H9 (cell line): ENCODE results near the gene MB21D2. TPM values are rescaled to one million over a fixed set of nuclear protein-coding genes. Genes with fewer than 3 reads are reported as not detected.

Source experiments
- DNase-seq: peaks from one replicate; pipeline ENCODE4 v3.0.0-alpha.2; 2017
- H2AFZ ChIP-seq: one replicate; pipeline ENCODE4 v1.6.1; 2013; ENCODE audit warnings: mild to moderate bottlenecking, low read length, control low read depth, moderate library complexity
- H2AK5ac ChIP-seq: 2 replicates; pipeline ENCODE4 v1.6.1; 2013; ENCODE audit warnings: low read length, control low read depth, mixed read lengths; ENCODE audit not compliant: insufficient read length
- H2BK120ac ChIP-seq: one replicate; pipeline ENCODE4 v1.6.1; 2013; ENCODE audit warnings: low read depth, mild to moderate bottlenecking, low read length, control low read depth, inconsistent platforms; ENCODE audit not compliant: poor library complexity, severe bottlenecking
- H2BK12ac ChIP-seq: 2 replicates; pipeline ENCODE4 v1.6.1; 2013; ENCODE audit warnings: low read length, control low read depth, mixed read lengths, low read depth; ENCODE audit not compliant: insufficient read length
- H2BK15ac ChIP-seq: 2 replicates; pipeline ENCODE4 v1.6.1; 2013; ENCODE audit warnings: low read depth, low read length, control low read depth
- H2BK20ac ChIP-seq: one replicate; pipeline ENCODE4 v1.6.1; 2013; ENCODE audit warnings: low read depth, mild to moderate bottlenecking, low read length, control low read depth, inconsistent platforms; ENCODE audit not compliant: poor library complexity, severe bottlenecking
- H2BK5ac ChIP-seq: 2 replicates; pipeline ENCODE4 v1.6.1; 2013; ENCODE audit warnings: low read length, control low read depth, mixed read lengths; ENCODE audit not compliant: insufficient read length
- H3K14ac ChIP-seq: 2 replicates; pipeline ENCODE4 v1.6.1; 2013; ENCODE audit warnings: low read length, control low read depth; ENCODE audit not compliant: insufficient read depth
- H3K18ac ChIP-seq: 2 replicates; pipeline ENCODE4 v1.6.1; 2013; ENCODE audit warnings: low read depth, mild to moderate bottlenecking, mixed read lengths, low read length, control low read depth; ENCODE audit not compliant: insufficient read length
- H3K23ac ChIP-seq: 2 replicates; pipeline ENCODE4 v1.6.1; 2013; ENCODE audit warnings: low read length, control low read depth, mixed read lengths, low read depth; ENCODE audit not compliant: insufficient read length
- H3K23me2 ChIP-seq: 2 replicates; pipeline ENCODE4 v1.6.1; 2013; ENCODE audit warnings: low read depth, mild to moderate bottlenecking, mixed read lengths, low read length, control low read depth; ENCODE audit not compliant: insufficient read length, poor library complexity, severe bottlenecking
- H3K27ac ChIP-seq: 2 replicates; pipeline ENCODE4 v1.5.1; 2013; ENCODE audit warnings: low read length, control low read depth, mixed read lengths, low read depth; ENCODE audit not compliant: insufficient read length
- H3K27me3 ChIP-seq: 2 replicates; pipeline ENCODE4 v1.6.1; 2013; ENCODE audit warnings: low read length, control low read depth, inconsistent platforms; ENCODE audit not compliant: insufficient read depth
- H3K4ac ChIP-seq: 2 replicates; pipeline ENCODE4 v1.6.1; 2013; ENCODE audit warnings: low read depth, mild to moderate bottlenecking, control low read depth, inconsistent platforms, low read length, moderate library complexity
- H3K4me1 ChIP-seq: 2 replicates; pipeline ENCODE4 v1.6.1; 2013; ENCODE audit warnings: low read length, control low read depth, inconsistent platforms; ENCODE audit not compliant: insufficient read depth
- H3K4me2 ChIP-seq: 2 replicates; pipeline ENCODE4 v1.6.1; 2013; ENCODE audit warnings: low read length, control low read depth, mixed read lengths; ENCODE audit not compliant: insufficient read length, insufficient read depth
- H3K56ac ChIP-seq: 2 replicates; pipeline ENCODE4 v1.6.1; 2013; ENCODE audit warnings: low read depth, mild to moderate bottlenecking, mixed read lengths, low read length, control low read depth; ENCODE audit not compliant: insufficient read length
- H3K79me1 ChIP-seq: 2 replicates; pipeline ENCODE4 v1.6.1; 2013; ENCODE audit warnings: low read depth, mild to moderate bottlenecking, moderate library complexity, low read length, control low read depth, inconsistent platforms; ENCODE audit not compliant: insufficient read depth, poor library complexity, severe bottlenecking
- H3K79me2 ChIP-seq: 2 replicates; pipeline ENCODE4 v1.6.1; 2013; ENCODE audit warnings: low read length, control low read depth, inconsistent platforms; ENCODE audit not compliant: insufficient read depth
- H3K9ac ChIP-seq: 2 replicates; pipeline ENCODE4 v1.6.1; 2013; ENCODE audit warnings: low read length, control low read depth, mixed read lengths; ENCODE audit not compliant: insufficient read length; ENCODE audit errors: extremely low read depth
- H3K9me3 ChIP-seq: one replicate; pipeline ENCODE4 v1.6.1; 2013; ENCODE audit warnings: low read depth, low read length, inconsistent platforms; ENCODE audit not compliant: control insufficient read depth
- H3T11ph ChIP-seq: one replicate; pipeline ENCODE4 v1.6.1; 2013; ENCODE audit warnings: mild to moderate bottlenecking, low read length, control low read depth, inconsistent platforms
- H4K20me1 ChIP-seq: one replicate; pipeline ENCODE4 v1.6.1; 2013; ENCODE audit not compliant: control insufficient read depth, insufficient read length, insufficient read depth
- H4K5ac ChIP-seq: 2 replicates; pipeline ENCODE4 v1.6.1; 2013; ENCODE audit warnings: low read depth, mild to moderate bottlenecking, mixed read lengths, low read length, control low read depth; ENCODE audit not compliant: insufficient read length
- H4K8ac ChIP-seq: replicated peaks from 2 replicates; pipeline ENCODE4 v1.6.1; 2013; ENCODE audit warnings: low read length, control low read depth, mixed read lengths, low read depth; ENCODE audit not compliant: insufficient read length
- H4K91ac ChIP-seq: 2 replicates; pipeline ENCODE4 v1.6.1; 2013; ENCODE audit warnings: low read depth, mild to moderate bottlenecking, moderate library complexity, mixed read lengths, low read length, control low read depth; ENCODE audit not compliant: insufficient read length
- H3K27ac Mint-ChIP-seq, 3 experiments: 2 replicates in 2 of 3; 3 replicates in 1 of 3; pipeline ENCODE4 v1.8.0; 2020 to 2021; ENCODE audit warnings: mixed read lengths in 3 of 3, mild to moderate bottlenecking in 1 of 3, moderate library complexity in 1 of 3
- H3K27me3 Mint-ChIP-seq: 2 replicates; pipeline ENCODE4 v1.8.0; 2021; ENCODE audit warnings: low read depth, mild to moderate bottlenecking, moderate library complexity, mixed read lengths
- H3K36me3 Mint-ChIP-seq, 3 experiments: 2 replicates in 2 of 3; 3 replicates in 1 of 3; pipeline ENCODE4 v1.8.0; 2020 to 2021; ENCODE audit warnings: low read depth in 3 of 3, mixed read lengths in 3 of 3; ENCODE audit not compliant: insufficient read depth in 1 of 3
- H3K4me1 Mint-ChIP-seq, 2 experiments: 2 replicates each; pipeline ENCODE4 v1.8.0; 2020; ENCODE audit warnings: mixed read lengths in 2 of 2
- H3K4me3 Mint-ChIP-seq, 2 experiments: 2 replicates in 1 of 2; 3 replicates in 1 of 2; pipeline ENCODE4 v1.8.0; 2020 to 2021; ENCODE audit warnings: mild to moderate bottlenecking in 2 of 2, mixed read lengths in 2 of 2, moderate library complexity in 1 of 2
- H3K9me3 Mint-ChIP-seq, 2 experiments: 2 replicates in 1 of 2; 3 replicates in 1 of 2; pipeline ENCODE4 v1.8.0; 2020; ENCODE audit warnings: mild to moderate bottlenecking in 2 of 2, mixed read lengths in 2 of 2, moderate library complexity in 1 of 2
- CTCF ChIP-seq: fragments of 200-600 bp; sonication (generic); conservative IDR thresholded peaks from 3 replicates; pipeline ENCODE4 v1.8.0; 2021; ENCODE audit warnings: antibody characterized with exemption, mild to moderate bottlenecking
- WGBS: extraction: QIAGEN DNeasy Blood & Tissue Kit; methylation state at CpG from one replicate; pipeline ENCODE4 v1.1.7; 2013; ENCODE audit warnings: missing lambda C conversion rate, low lambda C conversion rate, mixed read lengths; ENCODE audit not compliant: insufficient read length; ENCODE audit errors: extremely low coverage; 5-methylcytosine and 5-hydroxymethylcytosine counted together
- total RNA-seq: library from RNA; stranded (reverse); gene quantifications from 2 replicates; pipeline ENCODE4 v1.2.1, GENCODE V29; 2021

The MB21D2 gene
- total RNA-seq, 1 experiment from 2014 or later: 19.1 TPM

- no peaks in the 10 kb centered on the region for H3K9me3 Mint-ChIP-seq
- no peaks in the 10 kb centered on the region; a peak in 2 of 7 replicates for H3K36me3 Mint-ChIP-seq
- Histone ChIP-seq H3K56ac (no peak overlapping the region), H4K8ac (no peak overlapping the region), H4K20me1 (no peaks in the 10 kb centered on the region), H3K4me1 (no peaks in the 10 kb centered on the region), H3K79me2 (no peaks in the 10 kb centered on the region), H3K14ac (no peak overlapping the region), H2BK20ac (no peak overlapping the region), H4K5ac (no peak overlapping the region), H2BK120ac (no peak overlapping the region), H3K79me1 (no peaks in the 10 kb centered on the region), H3K9ac (no peak overlapping the region), H2AFZ (no peak overlapping the region), H3T11ph (no peak overlapping the region), H4K91ac (no peak overlapping the region), H2AK5ac (no peak overlapping the region), H3K18ac (no peak overlapping the region), H3K23me2 (no peaks in the 10 kb centered on the region), H3K4ac (no peak overlapping the region), H3K4me2 (no peak overlapping the region), H2BK5ac (no peak overlapping the region), H2BK15ac (no peak overlapping the region), H3K9me3 (no peaks in the 10 kb centered on the region), H3K27ac (no peak overlapping the region), H3K23ac (no peak overlapping the region), H3K27me3 (no peaks in the 10 kb centered on the region; the same call in 1 of the 2 replicates), H2BK12ac (no peak overlapping the region)
- no peak overlapping the region for H3K27ac Mint-ChIP-seq
- H3K4me1 Mint-ChIP-seq: no peaks in the 10 kb centered on the region
- no peak overlapping the region for H3K4me3 Mint-ChIP-seq
- TF ChIP-seq CTCF: no peak
- H3K27me3 Mint-ChIP-seq: no peaks in the 10 kb centered on the region; the same call in 1 of the 2 replicates
- DNase-seq: no peak
- no CpG with 5 or more reads among the region's 1 CpG for WGBS
Observed at GRCh38 chr3:192935441-192935840, 17.8 kb upstream of the MB21D2 start.
